HepG2 (cell line): ENCODE data around the gene MDP1. TPM values are rescaled to one million over a fixed set of nuclear protein-coding genes. Genes with fewer than 3 reads are reported as not detected.

Source experiments
- ARNT2 ChIP-seq: sonication (generic); formaldehyde crosslinking; IDR thresholded peaks from 2 replicates; pipeline ENCODE4 v1.8.0; 2022; ENCODE audit warnings: mild to moderate bottlenecking, low read depth, missing genetic modification reagents, moderate library complexity
- CREB1 ChIP-seq, 2 experiments: fragments of 450-650 bp in 1 of 2; IDR thresholded peaks; 2 replicates each; pipeline ENCODE4 v1.6.1; 2016 to 2017; ENCODE audit warnings: control low read depth in 1 of 2, mild to moderate bottlenecking in 1 of 2, missing compliant biosample characterization in 1 of 2, missing genetic modification characterization in 1 of 2
- CREM ChIP-seq, 2 experiments: sonication (generic) in 1 of 2; formaldehyde crosslinking in 1 of 2; IDR thresholded peaks; 2 replicates each; pipeline versions ENCODE4 v1.4.0 to v1.6.1; 2016 to 2020; ENCODE audit warnings: antibody characterized with exemption in 1 of 2, mild to moderate bottlenecking in 1 of 2, missing genetic modification reagents in 1 of 2
- FOSL1 ChIP-seq: sonication (generic); formaldehyde crosslinking; IDR thresholded peaks from 2 replicates; pipeline ENCODE4 v1.9.0; 2021; ENCODE audit warnings: missing genetic modification reagents, borderline replicate concordance
- FOXK1 ChIP-seq: sonication (generic); formaldehyde crosslinking; IDR thresholded peaks from 2 replicates; pipeline ENCODE4 v1.4.0; 2020; ENCODE audit warnings: low read depth, missing genetic modification reagents, borderline replicate concordance
- GZF1 ChIP-seq: sonication (generic); formaldehyde crosslinking; IDR thresholded peaks from 2 replicates; pipeline ENCODE4 v1.5.1; 2020; ENCODE audit warnings: mild to moderate bottlenecking, missing genetic modification reagents
- HDAC2 ChIP-seq: sonication (generic); formaldehyde crosslinking; IDR thresholded peaks from 2 replicates; pipeline ENCODE4 v1.4.0; 2020; ENCODE audit warnings: missing genetic modification reagents
- HOXA3 ChIP-seq: sonication (generic); formaldehyde crosslinking; IDR thresholded peaks from 2 replicates; pipeline ENCODE4 v1.5.0; 2020; ENCODE audit warnings: missing genetic modification reagents
- JUNB ChIP-seq: sonication (generic); formaldehyde crosslinking; IDR thresholded peaks from 2 replicates; pipeline ENCODE4 v1.8.0; 2022; ENCODE audit warnings: missing genetic modification reagents, mild to moderate bottlenecking, borderline replicate concordance
- MAZ ChIP-seq, 2 experiments: sonication (generic) in 1 of 2; formaldehyde crosslinking in 1 of 2; IDR thresholded peaks; 2 replicates each; pipeline versions ENCODE4 v1.5.0 to v1.6.1; 2012 to 2020; ENCODE audit warnings: low read depth in 2 of 2, mild to moderate bottlenecking in 2 of 2, borderline replicate concordance in 1 of 2, improper control_type of control experiment in 1 of 2, low read length in 1 of 2, missing genetic modification reagents in 1 of 2, moderate library complexity in 1 of 2
- MXD1 ChIP-seq: sonication (generic); formaldehyde crosslinking; IDR thresholded peaks from 2 replicates; pipeline ENCODE4 v1.4.0; 2020; ENCODE audit warnings: mild to moderate bottlenecking, missing genetic modification reagents
- SP5 ChIP-seq: IDR thresholded peaks from 2 replicates; pipeline ENCODE4 v1.6.1; 2016; ENCODE audit warnings: low read depth, borderline replicate concordance
- TBX2 ChIP-seq: sonication (generic); formaldehyde crosslinking; IDR thresholded peaks from 2 replicates; pipeline ENCODE4 v1.5.0; 2020; ENCODE audit warnings: missing genetic modification reagents, mild to moderate bottlenecking, borderline replicate concordance
- TCF12 ChIP-seq, 2 experiments: fragments of 450-650 bp in 1 of 2; sonication (generic) in 1 of 2; formaldehyde crosslinking in 1 of 2; IDR thresholded peaks; 2 replicates each; pipeline versions ENCODE4 v1.6.1 to v1.8.0; 2017 to 2022; ENCODE audit warnings: antibody characterized with exemption in 1 of 2, mild to moderate bottlenecking in 1 of 2, missing genetic modification reagents in 1 of 2, moderate library complexity in 1 of 2
- ZBTB37 ChIP-seq: sonication (generic); formaldehyde crosslinking; IDR thresholded peaks from 2 replicates; pipeline ENCODE4 v1.4.0; 2020; ENCODE audit warnings: mild to moderate bottlenecking, missing genetic modification reagents
- ZBTB38 ChIP-seq: sonication (generic); formaldehyde crosslinking; IDR thresholded peaks from 2 replicates; pipeline ENCODE4 v1.5.1; 2020; ENCODE audit warnings: mild to moderate bottlenecking, missing genetic modification reagents
- ZNF20 ChIP-seq: sonication (generic); formaldehyde crosslinking; IDR thresholded peaks from 2 replicates; pipeline ENCODE4 v1.4.0; 2020; ENCODE audit warnings: mild to moderate bottlenecking, moderate library complexity, missing genetic modification reagents
- ZNF256 ChIP-seq: sonication (generic); formaldehyde crosslinking; conservative IDR thresholded peaks from 2 replicates; pipeline ENCODE4 v1.4.0; 2020; ENCODE audit warnings: missing genetic modification reagents
- ZNF574 ChIP-seq: sonication (generic); formaldehyde crosslinking; IDR thresholded peaks from 2 replicates; pipeline ENCODE4 v1.4.0; 2020; ENCODE audit warnings: missing genetic modification reagents
- ZNF652 ChIP-seq: IDR thresholded peaks from 2 replicates; pipeline ENCODE4 v1.6.1; 2016; ENCODE audit warnings: low read depth, borderline replicate concordance
- ZNF746 ChIP-seq: sonication (generic); formaldehyde crosslinking; IDR thresholded peaks from 2 replicates; pipeline ENCODE4 v1.8.0; 2022; ENCODE audit warnings: mild to moderate bottlenecking, missing genetic modification reagents
- ZNF766 ChIP-seq: sonication (generic); formaldehyde crosslinking; IDR thresholded peaks from 2 replicates; pipeline ENCODE4 v1.5.0; 2020; ENCODE audit warnings: missing genetic modification reagents, borderline replicate concordance
- ZNF772 ChIP-seq: sonication (generic); formaldehyde crosslinking; IDR thresholded peaks from 2 replicates; pipeline ENCODE4 v1.5.0; 2020; ENCODE audit warnings: mild to moderate bottlenecking, missing genetic modification reagents
- ZNF776 ChIP-seq: sonication (generic); formaldehyde crosslinking; IDR thresholded peaks from 2 replicates; pipeline ENCODE4 v1.4.0; 2020; ENCODE audit warnings: mild to moderate bottlenecking, missing genetic modification reagents
- ZNF839 ChIP-seq: sonication (generic); formaldehyde crosslinking; IDR thresholded peaks from 2 replicates; pipeline ENCODE4 v1.4.0; 2020; ENCODE audit warnings: missing genetic modification reagents, mild to moderate bottlenecking, borderline replicate concordance
- polyA plus RNA-seq, 8 experiments: library from polyadenylated mRNA; depleted of rRNA in 3 of 8; stranded (reverse) in 7 of 8; unstranded in 1 of 8; fragments of >200 nt; fragmentation: Illumina TruSeq in 4 of 8; extraction: Trizol in 4 of 8; gene quantifications; 2 replicates each; pipeline versions ENCODE4 v1.2.1 to v1.2.3, GENCODE V29; 2011 to 2016; ENCODE audit warnings: low read depth in 4 of 8, missing spikeins in 1 of 8, mixed read lengths in 1 of 8; ENCODE audit not compliant: insufficient read depth in 1 of 8
- total RNA-seq, 5 experiments: library from RNA; depleted of rRNA; stranded (reverse); fragments of >200 nt; fragmentation: Illumina TruSeq; extraction: Trizol; gene quantifications; 2 replicates each; pipeline ENCODE4 v1.2.3, GENCODE V29; 2016; ENCODE audit warnings: low read depth in 1 of 5

Gene MDP1
- total and polyA plus RNA-seq, 2 of the 13 experiments (the other 11 are each of a cell fraction or from before 2014, with no cell fraction given), result 44.1 to 48.7 TPM

GRCh38 chr14:24232121-24232644 lies 16.3 kb upstream of the MDP1 start, which contains the start of gene NEDD8 (continued):
- TF ChIP-seq FOXK1 (CRISPR knock-in tag), result peak; percentile 58; the same call in 1 of the 2 replicates
- TF ChIP-seq ZNF776, result peak; percentile 95
- TF ChIP-seq ZNF839, result peak; percentile 72
- TF ChIP-seq CREM (IDR thresholded peaks at IDR 0.05), result peak; percentile 100
- 0 out of 2 replicates have a peak, but pooled peaks have one; percentile 33 for TF ChIP-seq CREM (CRISPR knock-in tag; IDR thresholded peaks at IDR 0.05)
- no peak; the same call in 1 of the 2 replicates for TF ChIP-seq MAZ (IDR thresholded peaks at IDR 0.05; ENCODE audit: borderline replicate concordance, low read depth, low read length)
- TF ChIP-seq MAZ (CRISPR knock-in tag; IDR thresholded peaks at IDR 0.05; ENCODE audit: low read depth), result peak; percentile 97
- TF ChIP-seq ARNT2 (CRISPR knock-in tag), result peak; percentile 26; the same call in 1 of the 2 replicates
- TF ChIP-seq FOSL1 (CRISPR knock-in tag), result no peak
- peak; percentile 99 for TF ChIP-seq ZNF772 (CRISPR knock-in tag)
- TF ChIP-seq ZNF20, result 0 out of 2 replicates have a peak, but pooled peaks have one; percentile 96
- TF ChIP-seq ZNF766 (CRISPR knock-in tag), result peak; percentile 4; the same call in 1 of the 2 replicates
- TF ChIP-seq MXD1 (CRISPR knock-in tag), result peak; percentile 62
- TF ChIP-seq HOXA3, result peak; percentile 90
- TF ChIP-seq SP5 (CRISPR knock-in tag), result peak; percentile 48; the same call in 1 of the 2 replicates
- TF ChIP-seq JUNB (CRISPR knock-in tag), result no peak
- TF ChIP-seq HDAC2 (CRISPR knock-in tag), result peak; percentile 4; the same call in 1 of the 2 replicates
- peak; percentile 98 for TF ChIP-seq TBX2 (CRISPR knock-in tag)
- TF ChIP-seq ZNF746 (CRISPR knock-in tag), result peak; percentile 60; the same call in 1 of the 2 replicates
- peak; percentile 59; the same call in 1 of the 2 replicates for TF ChIP-seq GZF1 (CRISPR knock-in tag)
- TF ChIP-seq ZNF652 (CRISPR knock-in tag), result no peak
- no peak for TF ChIP-seq TCF12 (IDR thresholded peaks at IDR 0.05)
- peak; percentile 96; the same call in 1 of the 2 replicates for TF ChIP-seq TCF12 (CRISPR knock-in tag; IDR thresholded peaks at IDR 0.05)
- no peak for TF ChIP-seq ZNF256
- peak; percentile 9; the same call in 1 of the 2 replicates for TF ChIP-seq ZBTB38 (CRISPR knock-in tag)
- peak; percentile 81 for TF ChIP-seq ZBTB37 (CRISPR knock-in tag)
- TF ChIP-seq CREB1 (IDR thresholded peaks at IDR 0.05), result peak; percentile 92
- TF ChIP-seq CREB1 (CRISPR knock-in tag; IDR thresholded peaks at IDR 0.05), result no peak
- TF ChIP-seq ZNF574 (CRISPR knock-in tag), result peak; percentile 98
